HG03135 (cell line): ENCODE results near the gene PGBD4.

Experiments used
- ATAC-seq: cut with Tn5 transposase; IDR thresholded peaks from one replicate; pipeline ENCODE4 v1.9.1; 2021; ENCODE audit warnings: mild to moderate bottlenecking, moderate library complexity; ENCODE audit not compliant: unreplicated experiment

PGBD4 gene

GRCh38 chr15:34101366-34102174, at the start of gene PGBD4, which contains the start of gene EMC7:
Gene PGBD4 (plus strand): TSS chr15:34102083. CDS start chr15:34102532, 449 bp downstream.
Gene EMC7 (minus strand): TSS chr15:34101862. CDS start chr15:34101839, 23 bp downstream.
- ATAC-seq, result peak; percentile 98

GRCh38 chr15:34054081-34054707, 47.7 kb upstream of the PGBD4 start:
- no peak for ATAC-seq

- ATAC-seq, result no peak
Measured at GRCh38 chr15:34055868-34056595, 45.9 kb upstream of the PGBD4 start.

- ATAC-seq, result no peak
Measured at GRCh38 chr15:34056911-34057310, 45.0 kb upstream of the PGBD4 start.

GRCh38 chr15:34059476-34059875, 42.4 kb upstream of the PGBD4 start:
- no peak for ATAC-seq

GRCh38 chr15:34059946-34060345, 41.9 kb upstream of the PGBD4 start:
- no peak for ATAC-seq

GRCh38 chr15:34064438-34064837, 37.4 kb upstream of the PGBD4 start:
- no peak for ATAC-seq

GRCh38 chr15:34065261-34065660, 36.6 kb upstream of the PGBD4 start:
- ATAC-seq, result no peak

- no peak for ATAC-seq
Measured at GRCh38 chr15:34065941-34066340, 35.9 kb upstream of the PGBD4 start.

GRCh38 chr15:34070003-34070402, 31.9 kb upstream of the PGBD4 start:
- ATAC-seq, result no peak

GRCh38 chr15:34076785-34077184, 25.1 kb upstream of the PGBD4 start:
- ATAC-seq, result no peak

- ATAC-seq, result no peak
Measured at GRCh38 chr15:34078900-34079299, 23.0 kb upstream of the PGBD4 start.

- ATAC-seq, result no peak
Measured at GRCh38 chr15:34079904-34080303, 22.0 kb upstream of the PGBD4 start.

GRCh38 chr15:34084086-34084485, 17.8 kb upstream of the PGBD4 start:
- no peak for ATAC-seq

GRCh38 chr15:34085746-34086145, 16.1 kb upstream of the PGBD4 start:
- ATAC-seq, result no peak

GRCh38 chr15:34099914-34100313, 2.0 kb upstream of the PGBD4 start:
- ATAC-seq, result no peak

- ATAC-seq, result no peak
Measured at GRCh38 chr15:34102175-34102925, 467 bp downstream of the PGBD4 start.

- no peak for ATAC-seq
Measured at GRCh38 chr15:34106423-34106822, 4.5 kb downstream of the PGBD4 start.

GRCh38 chr15:34107315-34107714, 5.4 kb downstream of the PGBD4 start:
- no peak for ATAC-seq

- ATAC-seq, result no peak
Measured at GRCh38 chr15:34109797-34110663, 8.1 kb downstream of the PGBD4 start.
